Measurements from ENCODE around the gene DNAAF5. TPM values are rescaled to one million over a fixed set of nuclear protein-coding genes. Genes with fewer than 3 reads are reported as not detected.

DNAAF5 gene
- total and polyA plus RNA-seq, 9 of the 15 experiments (the other 6 are each of a cell fraction or from before 2014, with no cell fraction given) = 3.1 to 69.7 (median 19.1) TPM

DNA sequence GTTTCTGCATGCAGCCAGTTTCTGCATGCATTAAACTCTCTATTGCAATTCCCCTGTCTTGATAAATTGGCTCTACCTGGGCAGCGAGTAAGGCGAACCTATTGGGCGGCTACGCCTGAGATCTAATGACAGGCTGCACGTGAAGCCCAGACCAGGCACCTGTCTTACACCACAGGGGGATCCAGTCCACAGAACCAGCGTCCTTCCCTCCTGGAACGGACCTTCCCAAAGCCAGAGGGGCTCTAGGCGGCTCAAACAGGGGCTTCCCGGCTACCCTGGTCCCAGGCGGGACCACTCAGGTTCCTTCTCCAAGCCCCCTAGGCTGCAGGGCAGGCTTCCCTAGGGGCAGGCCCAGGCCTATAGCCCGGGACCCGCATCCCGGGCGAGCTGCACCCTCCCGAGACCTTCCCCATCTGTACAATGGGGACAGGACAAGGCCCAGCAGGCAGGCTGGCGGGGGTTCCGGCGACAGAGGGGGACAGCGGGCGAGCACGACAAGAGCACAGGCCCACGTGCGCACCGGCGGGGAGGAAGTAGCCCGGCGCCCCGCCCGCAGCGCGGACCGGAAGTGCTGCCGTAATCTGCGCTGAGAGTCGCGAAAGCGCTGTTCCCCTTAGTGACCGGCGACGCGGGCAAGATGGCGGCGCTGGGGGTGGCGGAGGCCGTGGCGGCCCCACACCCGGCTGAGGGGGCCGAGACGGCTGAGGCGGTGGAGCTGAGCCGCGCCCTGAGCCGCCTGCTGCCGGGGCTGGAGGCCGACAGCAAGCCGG lies at the start of gene DNAAF5 (continued):
- TF ChIP-seq, protein P1, sequence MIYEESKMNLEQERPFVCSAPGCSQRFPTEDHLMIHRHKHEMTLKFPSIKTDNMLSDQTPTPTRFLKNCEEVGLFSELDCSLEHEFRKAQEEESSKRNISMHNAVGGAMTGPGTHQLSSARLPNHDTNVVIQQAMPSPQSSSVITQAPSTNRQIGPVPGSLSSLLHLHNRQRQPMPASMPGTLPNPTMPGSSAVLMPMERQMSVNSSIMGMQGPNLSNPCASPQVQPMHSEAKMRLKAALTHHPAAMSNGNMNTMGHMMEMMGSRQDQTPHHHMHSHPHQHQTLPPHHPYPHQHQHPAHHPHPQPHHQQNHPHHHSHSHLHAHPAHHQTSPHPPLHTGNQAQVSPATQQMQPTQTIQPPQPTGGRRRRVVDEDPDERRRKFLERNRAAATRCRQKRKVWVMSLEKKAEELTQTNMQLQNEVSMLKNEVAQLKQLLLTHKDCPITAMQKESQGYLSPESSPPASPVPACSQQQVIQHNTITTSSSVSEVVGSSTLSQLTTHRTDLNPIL (CRISPR knock-in tag; IDR thresholded peaks at IDR 0.05) = no peak
- TF ChIP-seq, protein P2, sequence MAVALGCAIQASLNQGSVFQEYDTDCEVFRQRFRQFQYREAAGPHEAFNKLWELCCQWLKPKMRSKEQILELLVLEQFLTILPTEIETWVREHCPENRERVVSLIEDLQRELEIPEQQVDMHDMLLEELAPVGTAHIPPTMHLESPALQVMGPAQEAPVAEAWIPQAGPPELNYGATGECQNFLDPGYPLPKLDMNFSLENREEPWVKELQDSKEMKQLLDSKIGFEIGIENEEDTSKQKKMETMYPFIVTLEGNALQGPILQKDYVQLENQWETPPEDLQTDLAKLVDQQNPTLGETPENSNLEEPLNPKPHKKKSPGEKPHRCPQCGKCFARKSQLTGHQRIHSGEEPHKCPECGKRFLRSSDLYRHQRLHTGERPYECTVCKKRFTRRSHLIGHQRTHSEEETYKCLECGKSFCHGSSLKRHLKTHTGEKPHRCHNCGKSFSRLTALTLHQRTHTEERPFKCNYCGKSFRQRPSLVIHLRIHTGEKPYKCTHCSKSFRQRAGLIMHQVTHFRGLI (CRISPR knock-in tag; IDR thresholded peaks at IDR 0.05) = no peak
- TF ChIP-seq ZNF133 (CRISPR knock-in tag; IDR thresholded peaks at IDR 0.05) (no peak), SRSF7 (optimal IDR thresholded peaks at IDR 0.05; ENCODE audit: low read depth, low read length) (no peak), ERF (CRISPR knock-in tag; IDR thresholded peaks at IDR 0.05) (no peak), BDP1 (IDR thresholded peaks at IDR 0.05; ENCODE audit: insufficient read depth, insufficient read length) (no peak), ZNF699 (CRISPR knock-in tag; IDR thresholded peaks at IDR 0.05; ENCODE audit: insufficient replicate concordance) (no peak), PTBP1 (IDR thresholded peaks at IDR 0.05; ENCODE audit: low read depth, low read length) (peak; percentile 52; the same call in 1 of the 2 replicates), DNMT1 (IDR thresholded peaks at IDR 0.05) (no peak), LEF1 (IDR thresholded peaks at IDR 0.05) (no peak), EP400 (IDR thresholded peaks at IDR 0.05) (peak; percentile 97), ZEB2 (IDR thresholded peaks at IDR 0.05) (no peak), SMAD4 (CRISPR knock-in tag; conservative IDR thresholded peaks at IDR 0.05) (peak; percentile 64), NFXL1 (CRISPR knock-in tag; IDR thresholded peaks at IDR 0.05) (no peak), ZNF583 (CRISPR knock-in tag; IDR thresholded peaks at IDR 0.05) (0 out of 2 replicates have a peak, but pooled peaks have one; percentile 43), GTF2A2 (tag; IDR thresholded peaks at IDR 0.05) (no peak), SMAD1 (IDR thresholded peaks at IDR 0.05; ENCODE audit: low read depth, low read length, partially characterized antibody) (no peak)
- TF ChIP-seq, protein P3, sequence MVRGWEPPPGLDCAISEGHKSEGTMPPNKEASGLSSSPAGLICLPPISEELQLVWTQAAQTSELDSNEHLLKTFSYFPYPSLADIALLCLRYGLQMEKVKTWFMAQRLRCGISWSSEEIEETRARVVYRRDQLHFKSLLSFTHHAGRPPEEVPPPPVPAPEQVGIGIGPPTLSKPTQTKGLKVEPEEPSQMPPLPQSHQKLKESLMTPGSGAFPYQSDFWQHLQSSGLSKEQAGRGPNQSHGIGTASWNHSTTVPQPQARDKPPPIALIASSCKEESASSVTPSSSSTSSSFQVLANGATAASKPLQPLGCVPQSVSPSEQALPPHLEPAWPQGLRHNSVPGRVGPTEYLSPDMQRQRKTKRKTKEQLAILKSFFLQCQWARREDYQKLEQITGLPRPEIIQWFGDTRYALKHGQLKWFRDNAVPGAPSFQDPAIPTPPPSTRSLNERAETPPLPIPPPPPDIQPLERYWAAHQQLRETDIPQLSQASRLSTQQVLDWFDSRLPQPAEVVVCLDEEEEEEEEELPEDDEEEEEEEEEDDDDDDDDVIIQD (CRISPR knock-in tag; IDR thresholded peaks at IDR 0.05) = no peak
- TF ChIP-seq, protein P4, sequence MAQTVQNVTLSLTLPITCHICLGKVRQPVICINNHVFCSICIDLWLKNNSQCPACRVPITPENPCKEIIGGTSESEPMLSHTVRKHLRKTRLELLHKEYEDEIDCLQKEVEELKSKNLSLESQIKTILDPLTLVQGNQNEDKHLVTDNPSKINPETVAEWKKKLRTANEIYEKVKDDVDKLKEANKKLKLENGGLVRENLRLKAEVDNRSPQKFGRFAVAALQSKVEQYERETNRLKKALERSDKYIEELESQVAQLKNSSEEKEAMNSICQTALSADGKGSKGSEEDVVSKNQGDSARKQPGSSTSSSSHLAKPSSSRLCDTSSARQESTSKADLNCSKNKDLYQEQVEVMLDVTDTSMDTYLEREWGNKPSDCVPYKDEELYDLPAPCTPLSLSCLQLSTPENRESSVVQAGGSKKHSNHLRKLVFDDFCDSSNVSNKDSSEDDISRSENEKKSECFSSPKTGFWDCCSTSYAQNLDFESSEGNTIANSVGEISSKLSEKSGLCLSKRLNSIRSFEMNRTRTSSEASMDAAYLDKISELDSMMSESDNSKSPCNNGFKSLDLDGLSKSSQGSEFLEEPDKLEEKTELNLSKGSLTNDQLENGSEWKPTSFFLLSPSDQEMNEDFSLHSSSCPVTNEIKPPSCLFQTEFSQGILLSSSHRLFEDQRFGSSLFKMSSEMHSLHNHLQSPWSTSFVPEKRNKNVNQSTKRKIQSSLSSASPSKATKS (CRISPR knock-in tag; IDR thresholded peaks at IDR 0.05) = no peak
- TF ChIP-seq, protein P5, sequence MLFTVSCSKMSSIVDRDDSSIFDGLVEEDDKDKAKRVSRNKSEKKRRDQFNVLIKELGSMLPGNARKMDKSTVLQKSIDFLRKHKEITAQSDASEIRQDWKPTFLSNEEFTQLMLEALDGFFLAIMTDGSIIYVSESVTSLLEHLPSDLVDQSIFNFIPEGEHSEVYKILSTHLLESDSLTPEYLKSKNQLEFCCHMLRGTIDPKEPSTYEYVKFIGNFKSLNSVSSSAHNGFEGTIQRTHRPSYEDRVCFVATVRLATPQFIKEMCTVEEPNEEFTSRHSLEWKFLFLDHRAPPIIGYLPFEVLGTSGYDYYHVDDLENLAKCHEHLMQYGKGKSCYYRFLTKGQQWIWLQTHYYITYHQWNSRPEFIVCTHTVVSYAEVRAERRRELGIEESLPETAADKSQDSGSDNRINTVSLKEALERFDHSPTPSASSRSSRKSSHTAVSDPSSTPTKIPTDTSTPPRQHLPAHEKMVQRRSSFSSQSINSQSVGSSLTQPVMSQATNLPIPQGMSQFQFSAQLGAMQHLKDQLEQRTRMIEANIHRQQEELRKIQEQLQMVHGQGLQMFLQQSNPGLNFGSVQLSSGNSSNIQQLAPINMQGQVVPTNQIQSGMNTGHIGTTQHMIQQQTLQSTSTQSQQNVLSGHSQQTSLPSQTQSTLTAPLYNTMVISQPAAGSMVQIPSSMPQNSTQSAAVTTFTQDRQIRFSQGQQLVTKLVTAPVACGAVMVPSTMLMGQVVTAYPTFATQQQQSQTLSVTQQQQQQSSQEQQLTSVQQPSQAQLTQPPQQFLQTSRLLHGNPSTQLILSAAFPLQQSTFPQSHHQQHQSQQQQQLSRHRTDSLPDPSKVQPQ (CRISPR knock-in tag; IDR thresholded peaks at IDR 0.05; ENCODE audit: borderline replicate concordance) = no peak

Data from K562 (cell line).